ENCODE results near the gene KIFC1.

GRCh38 chr6:33347816-33348215 is 43.8 kb upstream of the KIFC1 start:
- TF ChIP-seq CTCF (IDR thresholded peaks at IDR 0.05; ENCODE audit: low read length) (no peak), EZH2 (optimal IDR thresholded peaks at IDR 0.05; ENCODE audit: low read depth, low read length) (no peak), EZH2phosphoT487 (IDR thresholded peaks at IDR 0.05; ENCODE audit: low read length) (no peak)

Measured in MM.1S (cell line).